NCI-H446 (cell line): ENCODE results near the gene ELN.
"Not testable (repeated sequence)": the region's sequence is repeated elsewhere in the genome, so short reads cannot be mapped to it uniquely, and the experiment has no call there.

ENCODE experiments used
- DNase-seq, 2 experiments: peaks; one replicate each; lab custom pipeline; 2025; lab: John Stamatoyannopoulos, UW

The ELN gene

DNA sequence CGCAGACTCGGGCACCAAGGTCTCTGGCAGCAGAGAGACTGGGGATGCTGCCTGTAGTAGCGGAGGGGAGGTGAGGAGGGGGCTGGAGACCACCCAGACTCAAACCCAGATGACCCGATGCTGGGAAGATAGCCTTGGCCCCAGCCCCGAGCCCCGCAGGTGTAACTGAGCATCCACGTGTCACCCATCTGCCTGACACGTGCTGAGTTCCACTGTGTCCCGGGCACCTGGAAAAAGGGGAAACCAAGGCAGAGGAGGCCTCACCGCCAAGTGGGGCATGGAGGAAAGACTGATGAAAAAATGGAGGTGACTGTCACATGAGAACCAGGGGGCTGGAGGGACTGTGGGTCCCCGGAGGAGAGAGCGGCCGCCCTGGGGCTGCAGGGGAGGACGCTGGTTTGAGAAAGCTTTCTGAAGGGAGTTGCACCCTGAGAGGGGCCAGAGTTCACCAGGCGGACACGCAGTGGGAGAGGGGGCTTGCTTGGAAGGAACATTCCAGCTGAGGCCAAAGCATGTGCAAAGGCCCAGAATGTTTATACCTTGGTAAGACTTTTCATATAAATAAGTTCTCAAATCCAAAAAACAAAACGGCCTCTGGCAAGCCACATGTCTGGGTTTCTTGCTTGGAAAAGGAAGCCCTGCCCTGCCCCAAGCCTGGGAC is 27.4 kb upstream of the ELN start:
- DNase-seq, result no peak

DNA sequence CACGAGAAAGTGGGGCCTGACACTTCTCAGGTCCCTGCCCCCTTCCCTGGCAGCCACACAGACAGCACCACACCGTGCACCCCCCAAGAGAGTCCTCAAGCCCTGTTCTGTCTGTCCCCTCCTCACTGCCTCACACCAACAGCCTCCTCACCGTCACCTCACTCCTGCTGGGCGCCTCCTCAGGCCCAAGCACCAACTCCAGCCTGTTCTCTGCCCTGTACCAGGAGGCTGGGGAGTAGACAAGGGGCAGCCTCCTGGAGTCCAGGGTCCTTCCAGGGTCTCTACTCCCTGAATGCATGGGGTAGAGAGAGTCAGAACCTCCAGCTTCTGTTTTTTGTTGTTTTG is 26.9 kb upstream of the ELN start:
- DNase-seq, result no peak

- DNase-seq, result no peak
Observed at GRCh38 chr7:74002474-74003017, 25.4 kb upstream of the ELN start.

DNA sequence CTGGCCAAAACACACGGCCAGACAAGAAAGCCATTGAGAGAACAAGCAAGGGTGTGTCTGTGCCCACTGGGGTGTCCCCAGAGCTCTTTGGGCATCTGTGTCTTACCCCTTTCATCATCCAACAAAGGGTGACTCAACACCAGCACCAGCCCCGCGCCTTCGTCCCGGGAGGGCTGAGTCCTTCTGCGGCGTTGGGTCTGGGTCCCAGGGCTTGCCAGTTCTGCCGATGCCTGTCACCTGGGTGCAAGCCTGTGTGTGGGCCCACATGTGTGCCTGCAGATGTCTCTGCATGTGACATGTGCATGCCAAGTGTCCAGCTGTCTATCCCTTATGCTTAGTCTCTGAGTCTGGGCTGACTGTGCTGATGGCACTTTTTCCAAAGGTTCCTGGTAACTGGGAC is 24.4 kb upstream of the ELN start:
- DNase-seq, result no peak

- no peak for DNase-seq
Observed at GRCh38 chr7:74006032-74006431, 21.9 kb upstream of the ELN start.

DNA sequence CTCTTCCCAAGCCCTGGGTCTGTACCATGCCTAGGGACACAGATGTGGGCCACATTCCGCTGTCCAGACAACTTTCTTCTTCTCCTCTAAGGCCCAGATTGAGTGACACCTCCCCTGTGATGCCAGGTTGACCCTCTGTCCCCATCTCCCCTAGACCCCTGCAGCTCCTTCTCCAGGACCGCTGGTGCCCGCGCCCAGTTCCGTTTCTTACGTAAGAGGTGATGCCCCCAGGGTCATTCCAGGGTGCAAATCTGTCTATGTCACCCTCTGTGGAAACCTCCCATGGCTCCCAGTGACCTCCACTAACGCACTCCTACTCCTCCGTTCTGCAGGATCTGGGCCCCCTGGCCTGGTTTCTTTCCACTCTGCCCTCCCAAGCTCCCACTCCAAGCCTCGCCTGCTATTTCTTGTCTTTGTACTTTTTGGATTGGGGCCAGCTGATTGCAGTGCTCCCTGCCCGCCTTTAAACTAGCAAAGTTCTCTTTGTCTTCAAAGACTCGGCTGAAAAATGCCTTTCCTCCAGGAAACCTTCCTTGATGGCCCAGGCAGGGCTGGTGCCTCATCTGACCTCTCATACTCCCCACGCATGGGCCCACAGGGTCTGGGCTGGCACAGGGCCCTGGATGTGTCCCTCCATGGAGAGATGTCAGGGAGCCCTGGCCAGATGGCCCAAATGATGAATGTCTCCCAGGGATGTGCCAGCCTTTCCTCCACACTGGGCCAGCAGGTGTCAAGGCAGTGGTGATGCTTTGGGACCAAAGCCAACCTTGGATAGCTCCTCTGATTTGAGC is 21.3 kb upstream of the ELN start:
- DNase-seq, result peak; percentile 30 to 74

DNA sequence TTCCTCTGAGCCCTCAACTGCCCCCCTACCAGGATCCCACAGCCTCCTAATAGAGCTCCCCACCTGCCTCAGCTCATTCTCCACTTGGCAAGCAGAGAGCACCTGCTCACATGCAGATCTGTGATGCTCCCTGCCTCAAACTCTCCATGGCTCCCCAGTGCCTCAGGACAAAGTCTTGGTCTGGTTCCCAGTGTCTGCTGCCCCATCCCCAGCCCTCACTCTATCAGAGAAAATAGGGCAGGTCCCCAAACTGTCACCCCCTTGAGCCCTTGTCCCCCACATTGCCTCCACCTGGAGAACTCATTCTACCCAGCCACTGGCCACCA is 20.8 kb upstream of the ELN start:
- DNase-seq, result no peak

DNA sequence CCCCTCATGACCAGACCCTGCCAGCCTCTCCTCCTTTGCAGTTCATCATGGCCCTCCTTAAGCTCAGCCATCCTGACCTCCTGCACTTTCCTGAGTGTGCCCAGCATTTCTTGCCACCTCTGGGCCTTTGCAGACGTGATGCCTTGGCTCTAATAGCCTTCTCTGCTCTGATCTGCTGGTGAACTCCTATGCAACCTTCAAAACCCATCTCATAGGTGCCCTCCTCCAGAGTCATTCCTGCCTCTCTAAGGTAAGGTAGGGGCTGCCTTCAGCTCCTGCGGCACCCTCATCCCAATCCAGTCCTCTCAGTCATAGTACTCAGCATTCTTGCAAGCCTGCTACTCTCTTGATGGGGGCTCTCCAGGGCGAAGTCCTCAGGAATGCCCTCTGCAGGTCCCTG is 19.3 kb upstream of the ELN start:
- no peak for DNase-seq

- DNase-seq, result no peak
Observed at GRCh38 chr7:74009719-74010118, 18.3 kb upstream of the ELN start.

- no peak for DNase-seq
Observed at GRCh38 chr7:74010407-74010806, 17.6 kb upstream of the ELN start.

GRCh38 chr7:74011421-74011820 is 16.6 kb upstream of the ELN start:
- not testable (repeated sequence) for DNase-seq

DNA sequence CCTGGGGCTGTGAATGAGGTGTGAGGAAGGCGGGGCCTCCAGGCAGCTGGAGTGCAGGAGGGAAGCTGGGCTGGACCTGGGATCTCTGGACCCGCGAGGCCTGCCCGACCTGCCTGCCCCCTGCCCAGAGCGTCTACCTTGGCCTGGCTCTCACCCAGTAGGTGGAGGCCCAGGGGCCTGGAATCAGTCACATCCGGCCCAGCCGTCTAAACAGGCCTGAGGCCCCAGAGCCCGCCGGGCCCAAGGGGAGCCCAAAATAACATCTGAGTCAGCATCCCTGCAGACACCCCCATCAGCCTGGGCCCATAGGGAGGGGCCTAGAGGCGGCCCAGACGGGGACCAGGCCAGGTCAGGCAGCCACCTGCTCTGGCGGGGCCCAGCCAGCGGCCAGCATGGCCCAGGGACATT is 15.1 kb upstream of the ELN start:
- DNase-seq, result no peak

GRCh38 chr7:74013539-74014272 is 14.3 kb upstream of the ELN start:
- peak in 1 of 2 experiments; percentile 77 for DNase-seq

GRCh38 chr7:74014931-74015330 is 13.0 kb upstream of the ELN start:
- no peak for DNase-seq

- DNase-seq, result no peak
Observed at GRCh38 chr7:74015670-74016069, 12.3 kb upstream of the ELN start.

GRCh38 chr7:74017125-74017524 is 10.8 kb upstream of the ELN start:
- DNase-seq, result no peak

DNA sequence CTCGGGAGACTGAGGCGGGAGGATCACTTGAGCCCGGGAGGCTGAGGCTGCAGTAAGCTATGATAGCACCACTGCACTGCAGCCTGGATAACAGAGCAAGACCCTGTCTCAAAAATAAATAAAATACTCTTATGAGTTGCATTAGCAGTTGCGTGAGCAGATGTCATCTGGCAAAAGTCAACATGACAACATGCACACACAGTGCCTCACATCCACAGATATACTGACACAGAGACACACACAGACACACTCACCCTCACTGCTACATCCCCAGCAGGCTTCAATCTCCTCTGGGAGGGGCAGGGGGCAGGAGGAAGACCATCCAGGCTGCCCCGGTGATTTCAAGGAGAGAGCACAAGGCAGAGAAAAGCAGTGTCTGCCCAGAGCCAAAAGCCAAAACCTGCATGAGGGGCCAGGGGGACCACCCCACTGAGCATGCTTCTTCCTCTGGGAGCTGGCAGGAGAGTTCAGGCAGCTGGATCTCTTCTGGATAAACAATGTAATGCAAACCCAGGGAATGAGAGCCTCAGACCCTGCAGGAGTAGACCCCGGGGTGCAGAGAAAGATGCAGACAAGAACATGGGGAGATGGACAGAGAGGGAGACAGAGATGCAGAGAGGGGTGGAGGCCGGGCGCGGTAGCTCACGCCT is 9.6 kb upstream of the ELN start:
- DNase-seq, result no peak

GRCh38 chr7:74019149-74019548 is 8.8 kb upstream of the ELN start:
- DNase-seq, result no peak

DNA sequence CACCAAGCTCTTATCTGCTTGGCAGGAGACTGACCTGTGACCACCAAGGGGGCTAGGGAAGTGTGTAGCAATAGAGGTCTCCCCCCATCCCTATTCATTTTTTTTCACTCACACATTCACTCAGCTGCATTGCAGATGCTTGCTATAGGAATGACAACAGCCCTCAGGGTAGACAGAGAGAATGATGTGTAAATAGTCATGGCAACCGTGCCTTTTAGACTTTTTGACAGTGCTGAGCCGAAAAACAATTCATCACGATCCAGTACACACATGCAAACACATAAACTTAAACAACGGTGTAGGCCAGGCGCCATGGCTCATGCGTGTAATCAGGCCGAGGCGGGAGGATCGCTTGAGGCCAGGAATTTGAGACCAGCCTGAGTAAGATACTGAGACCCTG is 7.6 kb upstream of the ELN start:
- no peak for DNase-seq

DNA sequence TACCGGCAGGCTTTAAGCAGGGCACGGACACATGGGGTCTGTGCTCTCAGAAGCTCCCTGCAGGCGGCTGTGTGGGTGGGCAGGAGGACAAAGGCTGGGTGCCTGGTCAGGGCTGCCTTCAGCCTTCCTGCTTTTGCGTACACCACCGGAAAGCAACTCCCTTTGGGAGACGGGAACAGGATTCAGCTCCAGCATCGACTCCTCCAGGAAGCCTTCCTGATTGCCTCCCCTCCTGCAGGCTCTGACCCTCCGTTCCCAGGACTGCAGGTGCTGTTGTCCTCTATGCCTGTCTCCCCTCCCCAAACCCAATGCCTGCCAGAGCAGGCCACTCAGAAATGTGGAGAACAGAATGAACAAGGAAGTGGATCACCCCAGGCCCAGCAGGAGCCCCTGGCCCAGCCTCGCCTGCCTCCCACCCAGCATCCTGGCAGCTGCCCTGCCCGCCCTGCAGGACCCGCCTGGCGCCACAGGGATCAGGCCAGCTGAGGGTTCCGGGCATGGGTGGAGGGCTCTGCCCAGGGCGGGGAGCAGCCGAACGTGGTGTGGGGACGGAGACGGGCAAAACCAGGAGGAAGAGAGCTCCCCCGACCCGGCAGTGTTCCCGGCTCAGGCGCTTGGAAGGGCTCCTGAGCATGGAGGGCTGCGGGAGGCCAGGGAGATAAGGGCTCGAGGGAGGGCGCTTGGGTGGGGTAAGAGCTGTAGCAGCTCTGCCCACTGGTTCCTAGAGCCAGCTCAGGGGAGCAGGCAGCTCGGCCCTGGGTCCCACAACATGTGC is 6.2 kb upstream of the ELN start:
- DNase-seq, result no peak

GRCh38 chr7:74022507-74022906 is 5.5 kb upstream of the ELN start:
- no peak for DNase-seq

- DNase-seq, result no peak
Observed at GRCh38 chr7:74023092-74023536, 4.9 kb upstream of the ELN start.
